ENCODE data around the gene NR3C2.

NR3C2 gene

DNA sequence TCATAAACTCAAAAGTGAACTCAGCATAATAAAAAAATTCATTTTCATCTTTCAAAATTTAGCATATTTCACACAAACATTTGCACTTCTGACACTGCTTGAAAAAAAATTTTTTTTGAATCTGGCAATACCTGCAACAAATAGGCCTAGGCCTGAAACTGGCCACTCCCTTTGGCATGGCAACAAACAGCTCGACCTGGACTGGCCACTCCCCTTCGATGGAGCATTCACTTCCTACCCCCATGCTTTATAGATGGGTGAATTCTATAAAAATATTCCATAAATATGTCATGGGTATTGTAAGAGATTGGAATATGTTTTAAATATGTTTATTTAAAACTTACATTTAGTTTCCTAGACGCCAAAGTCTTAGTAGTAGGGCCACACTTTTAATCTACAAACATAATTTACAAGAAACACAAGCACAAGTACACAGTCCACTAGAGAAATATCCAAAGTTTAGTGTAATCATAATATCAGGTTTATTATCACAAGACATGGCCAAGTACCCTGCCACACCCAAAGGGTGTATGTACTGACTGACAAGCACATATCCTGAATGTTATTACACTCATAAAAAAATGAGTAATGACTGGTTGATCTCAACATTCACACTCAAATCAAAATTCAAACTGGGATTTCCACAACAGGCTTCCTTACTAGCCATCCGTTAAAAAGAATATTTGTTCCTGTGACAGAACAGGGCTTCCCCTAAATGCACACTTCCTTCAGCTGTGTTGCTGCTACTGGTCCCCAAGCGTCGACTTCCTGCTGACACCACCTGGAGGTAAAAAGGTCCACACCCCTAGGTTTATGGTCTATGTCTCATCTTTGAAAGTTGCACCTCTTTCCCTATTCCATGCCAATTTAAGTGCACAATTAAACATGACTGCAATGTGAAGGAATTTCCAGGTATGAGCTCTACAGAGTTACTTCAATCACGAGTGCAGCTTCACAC lies 271.5 kb downstream of the NR3C2 start:
- TF ChIP-seq ZFX (IDR thresholded peaks at IDR 0.05; ENCODE audit: borderline replicate concordance), result no peak
- no peak for TF ChIP-seq CTCF (IDR thresholded peaks at IDR 0.05)
- H3K27ac ChIP-seq, result 0 out of 2 replicates have a peak overlapping the region, but pooled peaks have one; percentile 4

DNA sequence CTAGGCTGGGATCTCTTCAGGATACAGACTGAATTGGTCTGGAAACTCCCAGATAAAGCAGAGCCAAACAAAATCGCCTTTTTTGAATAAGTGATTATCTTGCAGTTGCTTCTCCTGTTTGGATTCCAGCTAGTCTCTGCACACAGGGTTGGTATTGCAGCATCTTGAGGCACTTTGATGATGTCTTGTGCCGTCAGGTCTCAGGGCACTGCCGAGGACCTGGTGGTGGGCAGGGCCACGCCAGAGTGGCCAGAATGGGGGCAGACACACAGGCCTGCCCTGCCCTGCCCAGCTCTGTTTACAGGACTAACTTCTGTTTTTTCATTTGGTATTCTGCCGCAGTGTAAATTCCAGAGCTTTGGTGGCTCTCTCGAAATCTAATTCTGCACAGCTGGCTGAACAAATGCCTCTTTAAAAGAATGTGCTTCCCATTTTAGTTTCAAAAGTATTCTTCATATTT lies 276.1 kb downstream of the NR3C2 start:
- no peak overlapping the region for H3K27ac ChIP-seq
- no peak for TF ChIP-seq CTCF (IDR thresholded peaks at IDR 0.05)
- TF ChIP-seq ZFX (IDR thresholded peaks at IDR 0.05; ENCODE audit: borderline replicate concordance), result no peak

GRCh38 chr4:148164557-148164956 lies 277.7 kb downstream of the NR3C2 start:
- TF ChIP-seq CTCF (IDR thresholded peaks at IDR 0.05), result no peak
- no peak for TF ChIP-seq ZFX (IDR thresholded peaks at IDR 0.05; ENCODE audit: borderline replicate concordance)
- H3K27ac ChIP-seq, result peak overlapping the region; percentile 34; the same call in 1 of the 2 replicates

DNA sequence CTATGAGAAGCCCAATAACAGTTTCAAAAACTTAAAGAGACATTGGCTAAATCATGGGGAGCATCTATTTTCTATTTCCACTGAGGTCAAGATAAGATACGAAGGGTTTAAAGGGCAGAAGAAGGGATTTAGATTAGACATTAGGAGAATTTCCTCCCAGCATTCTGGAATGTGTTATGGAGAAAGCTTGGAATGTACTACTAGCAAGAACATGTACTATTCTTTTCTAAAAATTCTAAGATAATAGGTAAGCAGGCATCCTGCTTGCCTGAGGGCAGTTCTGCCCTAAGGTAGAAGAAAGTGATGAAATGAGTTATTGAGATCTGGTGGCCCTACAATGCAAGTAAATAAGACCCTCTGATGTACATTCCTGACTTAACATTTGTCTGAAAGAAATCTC lies 279.2 kb downstream of the NR3C2 start:
- TF ChIP-seq ZFX (IDR thresholded peaks at IDR 0.05; ENCODE audit: borderline replicate concordance) (no peak), CTCF (IDR thresholded peaks at IDR 0.05) (no peak)
- no peak overlapping the region for H3K27ac ChIP-seq

GRCh38 chr4:148162519-148162918 lies 279.7 kb downstream of the NR3C2 start:
- no peak for TF ChIP-seq ZFX (IDR thresholded peaks at IDR 0.05; ENCODE audit: borderline replicate concordance)
- TF ChIP-seq CTCF (IDR thresholded peaks at IDR 0.05), result no peak

GRCh38 chr4:148161601-148162000 lies 280.6 kb downstream of the NR3C2 start:
- no peak overlapping the region for H3K27ac ChIP-seq
- TF ChIP-seq CTCF (IDR thresholded peaks at IDR 0.05) (no peak), ZFX (IDR thresholded peaks at IDR 0.05; ENCODE audit: borderline replicate concordance) (no peak)

More at GRCh38 chr4:148162519-148162918, 279.7 kb downstream of the NR3C2 start:
- no peak overlapping the region for H3K27ac ChIP-seq

- TF ChIP-seq CTCF (IDR thresholded peaks at IDR 0.05), result no peak
- no peak for TF ChIP-seq ZFX (IDR thresholded peaks at IDR 0.05; ENCODE audit: borderline replicate concordance)
- no peak overlapping the region for H3K27ac ChIP-seq
Observed at GRCh38 chr4:148159793-148160192, 282.4 kb downstream of the NR3C2 start.
